HL-60 (cell line): Measurements from ENCODE around the gene NTN1.

Experiments used
- DNase-seq, 2 experiments: peaks; one replicate each; pipeline ENCODE4 v3.0.0-alpha.2; 2010 to 2020; ENCODE audit warnings: low read depth in 1 of 2, low spot score in 1 of 2
- H3K27ac ChIP-seq: fragments of 250-450 bp; sonication (Bioruptor Pico); replicated peaks from 2 replicates; pipeline ENCODE4 v1.5.1; 2020; ENCODE audit warnings: mild to moderate bottlenecking, moderate library complexity
- H3K27me3 ChIP-seq: fragments of 250-450 bp; sonication (Bioruptor Pico); 2 replicates; pipeline ENCODE4 v1.5.1; 2021; ENCODE audit warnings: mild to moderate bottlenecking, moderate library complexity; ENCODE audit not compliant: insufficient read depth, poor library complexity, severe bottlenecking
- H3K4me3 ChIP-seq: replicated peaks from 2 replicates; pipeline ENCODE4 v1.5.1; 2011; ENCODE audit warnings: mild to moderate bottlenecking, control low read depth, low read length; ENCODE audit not compliant: insufficient read depth
- CTCF ChIP-seq: IDR thresholded peaks from one replicate; pipeline ENCODE4 v1.5.1; 2011; ENCODE audit warnings: low read length, control low read depth, inconsistent platforms; ENCODE audit not compliant: insufficient read depth
- GABPA ChIP-seq: IDR thresholded peaks from 2 replicates; pipeline ENCODE4 v1.6.1; 2012; ENCODE audit warnings: low read depth
- POLR2AphosphoS5 ChIP-seq: IDR thresholded peaks from 2 replicates; pipeline ENCODE4 v1.6.1; 2012; ENCODE audit warnings: low read depth
- SPI1 ChIP-seq: IDR thresholded peaks from 2 replicates; pipeline ENCODE4 v1.6.1; 2012; ENCODE audit warnings: low read depth, mild to moderate bottlenecking, borderline replicate concordance
- TF ChIP-seq, protein P1 (sequence below): IDR thresholded peaks from 2 replicates; pipeline ENCODE4 v1.6.1; 2012; ENCODE audit warnings: low read depth; ENCODE audit not compliant: insufficient replicate concordance

The NTN1 gene

GRCh38 chr17:9003355-9004131, 17.8 kb upstream of the NTN1 start:
- DNase-seq: no peak
- Histone ChIP-seq H3K27ac (no peak overlapping the region), H3K4me3 (no peak overlapping the region), H3K27me3 (peaks cover 13% of the 10 kb centered on the region)
- TF ChIP-seq, protein P1, sequence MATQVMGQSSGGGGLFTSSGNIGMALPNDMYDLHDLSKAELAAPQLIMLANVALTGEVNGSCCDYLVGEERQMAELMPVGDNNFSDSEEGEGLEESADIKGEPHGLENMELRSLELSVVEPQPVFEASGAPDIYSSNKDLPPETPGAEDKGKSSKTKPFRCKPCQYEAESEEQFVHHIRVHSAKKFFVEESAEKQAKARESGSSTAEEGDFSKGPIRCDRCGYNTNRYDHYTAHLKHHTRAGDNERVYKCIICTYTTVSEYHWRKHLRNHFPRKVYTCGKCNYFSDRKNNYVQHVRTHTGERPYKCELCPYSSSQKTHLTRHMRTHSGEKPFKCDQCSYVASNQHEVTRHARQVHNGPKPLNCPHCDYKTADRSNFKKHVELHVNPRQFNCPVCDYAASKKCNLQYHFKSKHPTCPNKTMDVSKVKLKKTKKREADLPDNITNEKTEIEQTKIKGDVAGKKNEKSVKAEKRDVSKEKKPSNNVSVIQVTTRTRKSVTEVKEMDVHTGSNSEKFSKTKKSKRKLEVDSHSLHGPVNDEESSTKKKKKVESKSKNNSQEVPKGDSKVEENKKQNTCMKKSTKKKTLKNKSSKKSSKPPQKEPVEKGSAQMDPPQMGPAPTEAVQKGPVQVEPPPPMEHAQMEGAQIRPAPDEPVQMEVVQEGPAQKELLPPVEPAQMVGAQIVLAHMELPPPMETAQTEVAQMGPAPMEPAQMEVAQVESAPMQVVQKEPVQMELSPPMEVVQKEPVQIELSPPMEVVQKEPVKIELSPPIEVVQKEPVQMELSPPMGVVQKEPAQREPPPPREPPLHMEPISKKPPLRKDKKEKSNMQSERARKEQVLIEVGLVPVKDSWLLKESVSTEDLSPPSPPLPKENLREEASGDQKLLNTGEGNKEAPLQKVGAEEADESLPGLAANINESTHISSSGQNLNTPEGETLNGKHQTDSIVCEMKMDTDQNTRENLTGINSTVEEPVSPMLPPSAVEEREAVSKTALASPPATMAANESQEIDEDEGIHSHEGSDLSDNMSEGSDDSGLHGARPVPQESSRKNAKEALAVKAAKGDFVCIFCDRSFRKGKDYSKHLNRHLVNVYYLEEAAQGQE: no peak
- TF ChIP-seq POLR2AphosphoS5 (no peak), GABPA (no peak), SPI1 (no peak), CTCF (no peak)

- Histone ChIP-seq H3K27me3 (peaks cover 13% of the 10 kb centered on the region), H3K4me3 (no peak overlapping the region), H3K27ac (no peak overlapping the region)
- TF ChIP-seq SPI1 (no peak), POLR2AphosphoS5 (no peak), CTCF (no peak), GABPA (no peak)
- TF ChIP-seq, protein P1: no peak
- DNase-seq: no peak
These were observed 17.0 kb upstream of the NTN1 start for GRCh38 chr17:9004132-9004960.

DNA sequence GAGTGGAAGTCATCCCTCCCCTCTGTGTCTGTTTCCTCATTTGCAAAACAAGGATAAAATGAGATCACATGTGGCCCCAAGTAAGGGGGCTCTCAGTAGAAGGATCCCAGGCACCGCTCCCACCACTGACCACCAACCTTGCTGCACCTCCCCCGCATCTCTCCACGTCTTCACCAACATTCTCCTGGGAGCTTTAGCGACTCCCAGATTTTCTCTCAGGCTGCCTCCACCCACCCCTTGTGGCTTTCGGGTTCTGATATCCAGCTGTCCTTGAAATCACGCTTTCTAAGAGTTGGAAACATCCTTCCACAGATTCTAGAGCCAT, 16.4 kb upstream of the NTN1 start:
- Histone ChIP-seq H3K27me3 (peaks cover 13% of the 10 kb centered on the region), H3K4me3 (no peak overlapping the region), H3K27ac (no peak overlapping the region)
- DNase-seq: no peak
- TF ChIP-seq CTCF (no peak), GABPA (no peak), SPI1 (no peak), POLR2AphosphoS5 (no peak)
- TF ChIP-seq, protein P1: no peak
